Vagina (tissue), 2 donors: Measurements from ENCODE around the gene DNAH9.

Source experiments
- POLR2A ChIP-seq, 2 donors: fragments of 450-650 bp; IDR thresholded peaks; one replicate each; pipeline ENCODE4 v1.6.1; 2017; ENCODE audit warnings: antibody characterized with exemption in 2 of 2, mild to moderate bottlenecking in 2 of 2, moderate library complexity in 2 of 2
- TF ChIP-seq, protein P1 (sequence below), 3 experiments: fragments of 450-650 bp in 2 of 3; fragments of 200-600 bp in 1 of 3; sonication (generic) in 1 of 3; IDR thresholded peaks; one replicate each; pipeline ENCODE4 v1.5.1; 2017 to 2019; ENCODE audit warnings: antibody characterized with exemption in 3 of 3, mild to moderate bottlenecking in 2 of 3, moderate library complexity in 2 of 3

DNA sequence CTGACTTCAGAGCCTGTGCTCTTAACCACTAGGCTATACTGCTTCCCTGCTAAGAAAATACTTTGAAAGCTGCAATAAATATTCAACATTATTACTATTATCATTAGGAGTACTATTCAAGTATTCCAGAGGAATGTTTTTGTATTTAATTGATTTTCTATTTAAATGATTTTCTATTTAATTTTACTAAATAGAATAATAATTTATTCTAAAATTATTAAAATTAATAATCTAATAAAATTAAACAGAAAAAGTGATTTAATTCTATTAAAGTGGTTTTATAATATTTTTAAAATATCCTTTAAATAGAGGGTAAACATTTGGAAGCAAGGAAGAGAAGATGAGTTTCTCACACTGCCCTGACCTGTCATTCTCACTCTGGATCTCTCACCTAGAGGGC is 173.8 kb downstream of the DNAH9 start:
- TF ChIP-seq, protein P1, sequence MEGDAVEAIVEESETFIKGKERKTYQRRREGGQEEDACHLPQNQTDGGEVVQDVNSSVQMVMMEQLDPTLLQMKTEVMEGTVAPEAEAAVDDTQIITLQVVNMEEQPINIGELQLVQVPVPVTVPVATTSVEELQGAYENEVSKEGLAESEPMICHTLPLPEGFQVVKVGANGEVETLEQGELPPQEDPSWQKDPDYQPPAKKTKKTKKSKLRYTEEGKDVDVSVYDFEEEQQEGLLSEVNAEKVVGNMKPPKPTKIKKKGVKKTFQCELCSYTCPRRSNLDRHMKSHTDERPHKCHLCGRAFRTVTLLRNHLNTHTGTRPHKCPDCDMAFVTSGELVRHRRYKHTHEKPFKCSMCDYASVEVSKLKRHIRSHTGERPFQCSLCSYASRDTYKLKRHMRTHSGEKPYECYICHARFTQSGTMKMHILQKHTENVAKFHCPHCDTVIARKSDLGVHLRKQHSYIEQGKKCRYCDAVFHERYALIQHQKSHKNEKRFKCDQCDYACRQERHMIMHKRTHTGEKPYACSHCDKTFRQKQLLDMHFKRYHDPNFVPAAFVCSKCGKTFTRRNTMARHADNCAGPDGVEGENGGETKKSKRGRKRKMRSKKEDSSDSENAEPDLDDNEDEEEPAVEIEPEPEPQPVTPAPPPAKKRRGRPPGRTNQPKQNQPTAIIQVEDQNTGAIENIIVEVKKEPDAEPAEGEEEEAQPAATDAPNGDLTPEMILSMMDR (IDR thresholded peaks at IDR 0.05) = no peak
- no peak for TF ChIP-seq POLR2A (IDR thresholded peaks at IDR 0.05)
